ENCODE results near the gene TMCO6.
"Not testable (repeated sequence)": the region's sequence is repeated elsewhere in the genome, so short reads cannot be mapped to it uniquely, and the experiment has no call there.

Gene TMCO6

DNA sequence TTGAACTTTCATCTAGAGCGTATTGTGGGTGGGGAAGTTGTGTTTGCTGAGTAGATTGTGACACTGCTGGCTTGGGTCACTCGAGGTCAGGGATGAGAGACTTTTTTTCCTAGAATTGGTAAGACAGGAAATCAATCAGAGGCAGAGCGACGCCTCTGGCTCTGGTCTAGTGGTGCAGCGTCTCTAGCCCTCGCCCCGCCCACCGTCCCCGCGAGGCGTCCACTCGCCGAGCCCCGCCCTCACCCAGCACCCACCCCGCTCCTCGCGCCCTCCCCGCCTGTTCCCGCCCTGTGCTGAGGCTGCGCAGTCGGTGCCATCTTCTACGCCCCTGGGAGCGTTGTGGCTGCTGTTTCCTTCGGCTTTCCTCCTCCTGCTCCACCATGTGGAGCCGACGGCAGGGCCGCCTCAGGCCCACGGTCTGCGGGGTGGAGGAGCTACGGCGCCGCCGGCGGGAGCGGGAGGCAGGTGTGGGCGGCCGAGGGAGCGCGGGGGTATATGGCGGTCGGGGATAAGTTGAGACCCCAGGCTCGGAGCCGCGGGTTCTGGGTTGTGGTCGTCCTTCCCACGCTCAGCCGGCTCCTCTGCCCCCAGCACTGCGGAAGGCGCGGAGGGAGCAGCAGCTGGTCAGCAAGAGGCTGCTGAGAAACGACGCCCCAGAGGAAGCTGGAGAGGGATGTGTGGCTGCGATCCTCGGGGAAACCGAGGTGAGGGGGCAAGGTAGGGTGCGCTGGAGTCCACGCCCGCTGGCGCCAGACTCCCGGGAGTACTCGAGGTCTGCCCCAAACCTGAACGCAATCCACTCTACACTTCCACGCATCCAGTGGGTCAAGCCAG, at the start of gene TMCO6:
TSS of gene TMCO6 (plus strand) at position 304 of the 834 bp plus-strand sequence. CDS start at position 381, 77 bp downstream.
- peak; percentile 78 to 87 for DNase-seq

GRCh38 chr5:140590861-140591260, 48.4 kb upstream of the TMCO6 start:
- DNase-seq = no peak

GRCh38 chr5:140591747-140592372, 47.4 kb upstream of the TMCO6 start:
- no peak for DNase-seq

- not testable (repeated sequence) for DNase-seq
Observed at GRCh38 chr5:140593070-140593469, 46.2 kb upstream of the TMCO6 start.

- DNase-seq = no peak
Observed at GRCh38 chr5:140594169-140594568, 45.1 kb upstream of the TMCO6 start.

- no peak for DNase-seq
Observed at GRCh38 chr5:140595538-140596300, 43.5 kb upstream of the TMCO6 start.

GRCh38 chr5:140596321-140596741, 42.9 kb upstream of the TMCO6 start:
- DNase-seq = no peak

DNA sequence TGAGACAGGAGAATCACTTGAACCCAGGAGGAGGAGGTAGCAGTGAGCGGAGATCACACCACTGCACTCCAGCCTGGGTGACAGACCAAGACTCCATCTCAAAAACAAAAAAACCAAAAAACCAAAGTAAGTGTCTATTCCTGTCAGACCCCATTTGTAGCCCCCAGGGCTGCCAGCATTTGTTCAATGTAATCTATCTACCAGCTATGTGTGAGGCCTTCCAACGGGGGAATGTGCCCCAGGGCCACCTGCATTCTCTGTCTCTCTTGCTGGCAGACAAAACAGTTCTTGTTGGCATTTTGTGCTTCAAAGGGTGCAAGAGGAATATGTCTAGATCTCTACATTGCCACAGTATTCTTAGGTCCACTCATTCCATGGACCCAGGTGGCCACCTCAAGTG, 40.4 kb upstream of the TMCO6 start:
- DNase-seq = no peak

GRCh38 chr5:140600096-140600495, 39.2 kb upstream of the TMCO6 start:
- DNase-seq = no peak

- DNase-seq = no peak
Observed at GRCh38 chr5:140602147-140602546, 37.1 kb upstream of the TMCO6 start.

GRCh38 chr5:140603446-140603698, 35.9 kb upstream of the TMCO6 start:
- DNase-seq = not testable (repeated sequence)

GRCh38 chr5:140603734-140604133, 35.5 kb upstream of the TMCO6 start:
- DNase-seq = no peak

- no peak for DNase-seq
Observed at GRCh38 chr5:140605879-140606278, 33.4 kb upstream of the TMCO6 start.

DNA sequence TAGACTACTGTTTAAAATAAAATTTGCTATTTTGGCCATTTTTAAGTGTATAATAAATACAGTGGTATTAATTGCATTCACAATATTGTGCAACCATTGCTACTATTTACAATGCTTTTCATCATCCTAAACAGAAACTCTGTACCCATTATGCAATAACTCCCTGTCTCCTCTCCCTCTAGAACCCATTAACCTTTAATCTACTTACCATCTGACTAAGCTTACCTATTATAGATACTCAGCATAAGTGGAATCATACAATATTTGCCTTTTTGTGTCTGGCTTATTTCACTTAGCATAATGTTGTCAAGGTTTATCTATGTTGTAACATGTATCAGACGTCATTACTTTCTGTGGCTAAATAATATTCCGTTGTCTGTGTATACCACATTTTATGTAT, 32.2 kb upstream of the TMCO6 start:
- DNase-seq = no peak

DNA sequence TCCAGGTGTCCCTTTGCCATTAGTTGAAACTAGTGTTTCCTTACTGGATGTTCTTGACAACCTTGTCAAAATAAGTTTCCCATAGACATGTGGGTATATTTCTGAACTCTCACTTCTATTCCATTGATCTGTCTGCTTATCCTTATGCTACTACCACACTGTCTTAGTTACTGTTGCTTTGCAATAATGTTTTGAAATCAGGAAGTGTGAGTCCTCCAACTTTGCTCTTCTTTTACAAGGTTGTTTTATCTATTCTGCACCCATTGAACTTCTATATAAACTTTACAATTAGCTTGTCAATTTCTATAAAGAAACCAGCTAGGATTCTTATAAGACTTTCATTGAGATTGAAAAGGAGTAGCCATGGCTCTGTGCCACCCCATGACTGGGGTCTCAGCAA, 30.5 kb upstream of the TMCO6 start:
- no peak for DNase-seq

DNA sequence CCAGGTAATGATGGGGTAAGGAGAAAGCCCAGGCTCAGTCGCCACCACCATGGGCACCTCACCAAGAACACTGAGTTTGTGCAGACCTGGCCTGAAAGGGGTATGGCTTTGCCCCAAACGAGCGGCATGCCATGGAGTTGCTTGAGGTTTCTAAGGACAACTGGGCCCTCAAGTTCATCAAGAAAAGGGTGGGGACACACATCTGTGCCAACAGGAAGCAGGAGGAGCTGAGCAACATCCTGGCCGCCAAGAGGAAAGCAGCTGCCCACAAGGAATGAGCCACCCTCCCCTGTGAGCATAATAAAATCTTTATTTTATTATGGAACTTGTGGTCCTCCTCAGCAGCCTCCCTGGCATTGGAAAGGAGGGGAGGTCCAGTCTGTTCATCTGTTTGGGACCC, 30.1 kb upstream of the TMCO6 start:
- DNase-seq = no peak

DNA sequence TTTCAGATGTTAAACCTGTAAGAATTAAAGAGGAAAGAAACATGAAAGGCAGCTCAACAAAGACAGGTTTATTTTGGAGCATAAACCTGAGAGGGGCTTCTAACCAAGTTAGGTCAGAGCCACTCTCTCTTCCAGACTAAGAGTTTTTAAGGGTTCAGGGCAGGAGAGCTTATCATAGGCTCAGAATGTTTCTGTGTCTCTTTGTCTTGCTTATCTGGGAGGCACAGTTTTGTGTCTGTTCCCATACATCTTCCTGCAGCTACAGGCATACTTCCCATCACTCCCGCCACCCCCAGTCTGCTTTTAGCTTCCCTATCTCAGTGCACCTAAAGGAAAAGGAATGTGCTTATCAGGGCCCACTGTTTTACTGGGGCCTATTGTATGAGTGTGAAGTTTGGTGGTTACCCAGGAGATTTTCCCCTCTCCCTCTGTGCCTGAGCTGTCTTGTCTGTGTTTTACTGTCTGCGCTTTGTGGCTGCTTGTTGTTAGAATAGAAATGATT, 28.2 kb upstream of the TMCO6 start:
- no peak for DNase-seq

DNA sequence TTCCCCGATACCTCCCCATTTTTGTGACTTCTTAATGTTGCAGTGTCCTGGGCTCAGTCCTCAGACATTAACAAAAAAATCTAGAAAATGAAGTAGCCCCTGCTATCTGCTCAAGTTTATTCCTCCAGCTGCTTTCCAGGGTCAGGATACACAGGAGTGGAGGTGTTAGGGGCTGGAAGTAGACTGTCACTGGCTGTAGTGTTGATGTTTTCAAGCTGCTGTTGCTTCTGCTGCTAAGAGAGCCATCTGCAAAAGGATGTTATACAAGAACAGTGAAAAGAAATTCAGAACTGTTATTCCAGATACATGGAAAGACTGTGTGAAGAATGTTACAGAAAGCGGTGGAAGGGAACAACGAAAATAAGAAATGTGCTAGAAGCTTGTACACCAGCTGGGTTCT, 16.9 kb upstream of the TMCO6 start:
- DNase-seq = no peak

DNA sequence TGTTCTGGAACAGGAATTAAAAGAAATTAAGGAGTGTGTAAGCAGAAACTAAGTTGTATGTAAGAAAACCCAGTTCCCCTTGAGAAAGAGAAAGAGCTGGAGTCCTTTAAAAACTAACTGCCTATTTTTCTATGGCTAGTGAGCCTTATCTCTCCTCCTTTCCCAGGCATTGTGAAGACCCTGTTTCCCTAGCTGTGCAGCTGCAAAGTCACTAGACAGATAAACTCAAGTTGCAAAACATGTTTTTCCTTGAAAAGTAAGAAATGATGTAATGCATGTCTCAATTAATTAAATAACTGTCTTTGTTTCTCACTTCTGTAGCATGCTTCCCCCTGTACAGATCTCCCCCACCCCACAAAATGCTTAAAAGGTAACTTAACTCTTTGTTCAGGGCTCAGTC, 16.2 kb upstream of the TMCO6 start:
- not testable (repeated sequence) for DNase-seq

GRCh38 chr5:140624886-140625285, 14.4 kb upstream of the TMCO6 start:
- not testable (repeated sequence) for DNase-seq

DNA sequence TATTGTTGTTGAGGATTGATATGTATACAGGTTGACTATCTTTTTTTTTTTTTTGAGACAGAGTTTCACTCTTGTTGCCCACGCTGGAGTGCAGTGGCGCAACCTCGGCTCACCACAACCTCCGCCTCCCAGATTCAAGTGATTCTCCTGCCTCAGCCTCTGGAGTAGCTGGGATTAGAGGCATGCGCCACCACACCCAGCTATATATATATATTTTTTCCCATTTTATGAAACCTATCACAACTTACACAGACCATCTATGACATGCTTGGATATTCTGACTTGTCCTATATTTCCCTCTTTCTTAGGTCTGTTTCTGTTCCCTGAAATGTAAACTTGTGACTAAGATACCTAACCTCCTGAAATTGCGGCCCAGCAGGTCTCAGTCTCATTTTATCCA, 11.3 kb upstream of the TMCO6 start:
- DNase-seq = no peak

- DNase-seq = no peak
Observed at GRCh38 chr5:140628711-140629110, 10.5 kb upstream of the TMCO6 start.

- no peak for DNase-seq
Observed at GRCh38 chr5:140630292-140631035, 8.8 kb upstream of the TMCO6 start.
